ENCODE results near the gene MEIS1. TPM values are rescaled to one million over a fixed set of nuclear protein-coding genes. Genes with fewer than 3 reads are reported as not detected.

Gene MEIS1
- total and polyA plus RNA-seq, 2 donors (not counting 1 experiment from before 2014, with no cell fraction given): 48.3 to 139 TPM

DNA sequence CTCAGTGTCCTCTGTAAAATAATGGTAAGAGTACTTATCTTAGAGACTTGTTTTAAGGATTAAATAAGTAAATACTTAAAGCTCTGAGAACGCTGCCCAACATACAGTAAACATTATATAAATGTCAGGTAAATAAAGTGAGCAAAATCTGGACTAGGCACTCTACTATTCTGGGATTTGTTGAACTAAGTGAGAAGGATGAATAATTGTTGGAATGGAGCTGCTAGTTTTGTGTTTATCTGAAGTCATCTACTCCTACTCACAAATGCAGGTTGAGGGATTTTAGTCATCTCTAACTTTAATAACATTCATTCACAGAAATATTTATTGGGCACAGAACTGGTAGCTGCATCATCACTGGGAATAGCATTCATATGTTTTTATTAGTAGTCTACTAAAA is 103.4 kb downstream of the MEIS1 start:
- Histone ChIP-seq H4K20me1 (ENCODE audit: control insufficient read depth, extremely low read depth, insufficient read depth, low read length) (no peaks in the 10 kb centered on the region), H3K4me1 (ENCODE audit: control insufficient read depth, extremely low read depth, insufficient read depth, low read length) (peaks cover 12% of the 10 kb centered on the region), H3K4me3 (replicated peaks in 1 of 4; ENCODE audit: control extremely low read depth in 1 of 4, insufficient read depth in 1 of 4, low read depth in 3 of 4, low read length in 4 of 4) (no peak overlapping the region), H3K79me2 (ENCODE audit: control insufficient read depth, insufficient read depth, low read length) (peaks cover 41% of the 10 kb centered on the region), H3K9me3 (ENCODE audit: control insufficient read depth, insufficient read depth, low read depth, low read length) (no peaks in the 10 kb centered on the region), H3K9ac (ENCODE audit: insufficient read depth, low read length) (no peak overlapping the region), H3K4me2 (ENCODE audit: extremely low read depth, insufficient read depth, low read length) (no peak overlapping the region), H3K36me3 (ENCODE audit: control insufficient read depth, insufficient read depth, low read length) (peaks cover under 1% of the 10 kb centered on the region), H3K27me3 (ENCODE audit: control insufficient read depth, insufficient read depth, low read length) (no peaks in the 10 kb centered on the region), H3K27ac (ENCODE audit: insufficient read depth, low read length) (no peak overlapping the region), H2AFZ (ENCODE audit: low read length) (no peak overlapping the region)
- no peak for TF ChIP-seq EZH2 (IDR thresholded peaks at IDR 0.05; ENCODE audit: low read length, missing control alignments)
- no peak for TF ChIP-seq CTCF (conservative IDR thresholded peaks at IDR 0.05 in 1 of 2, IDR thresholded peaks at IDR 0.05 in 1 of 2; ENCODE audit: low read depth in 1 of 2, low read length in 2 of 2)
- DNase-seq (ENCODE audit: low read depth in 2 of 2): peak in 1 of 2 donors; percentile 71

GRCh38 chr2:66539452-66539851 is 104.5 kb downstream of the MEIS1 start:
- Histone ChIP-seq H3K36me3 (ENCODE audit: control insufficient read depth, insufficient read depth, low read length) (peaks cover 2% of the 10 kb centered on the region), H4K20me1 (ENCODE audit: control insufficient read depth, extremely low read depth, insufficient read depth, low read length) (no peaks in the 10 kb centered on the region), H3K9me3 (ENCODE audit: control insufficient read depth, insufficient read depth, low read depth, low read length) (no peaks in the 10 kb centered on the region), H3K4me3 (replicated peaks in 1 of 4; ENCODE audit: control extremely low read depth in 1 of 4, insufficient read depth in 1 of 4, low read depth in 3 of 4, low read length in 4 of 4) (no peak overlapping the region), H3K4me2 (ENCODE audit: extremely low read depth, insufficient read depth, low read length) (peak overlapping the region; percentile 16), H3K79me2 (ENCODE audit: control insufficient read depth, insufficient read depth, low read length) (peaks cover 46% of the 10 kb centered on the region), H3K27me3 (ENCODE audit: control insufficient read depth, insufficient read depth, low read length) (no peaks in the 10 kb centered on the region), H3K27ac (ENCODE audit: insufficient read depth, low read length) (peak overlapping the region; percentile 35), H3K4me1 (ENCODE audit: control insufficient read depth, extremely low read depth, insufficient read depth, low read length) (peaks cover 12% of the 10 kb centered on the region), H3K9ac (ENCODE audit: insufficient read depth, low read length) (no peak overlapping the region), H2AFZ (ENCODE audit: low read length) (no peak overlapping the region)
- peak; percentile 82 to 96 for DNase-seq (ENCODE audit: low read depth in 2 of 2)
- TF ChIP-seq CTCF (conservative IDR thresholded peaks at IDR 0.05 in 1 of 2, IDR thresholded peaks at IDR 0.05 in 1 of 2; ENCODE audit: low read depth in 1 of 2, low read length in 2 of 2) (no peak), EZH2 (IDR thresholded peaks at IDR 0.05; ENCODE audit: low read length, missing control alignments) (no peak)

DNA sequence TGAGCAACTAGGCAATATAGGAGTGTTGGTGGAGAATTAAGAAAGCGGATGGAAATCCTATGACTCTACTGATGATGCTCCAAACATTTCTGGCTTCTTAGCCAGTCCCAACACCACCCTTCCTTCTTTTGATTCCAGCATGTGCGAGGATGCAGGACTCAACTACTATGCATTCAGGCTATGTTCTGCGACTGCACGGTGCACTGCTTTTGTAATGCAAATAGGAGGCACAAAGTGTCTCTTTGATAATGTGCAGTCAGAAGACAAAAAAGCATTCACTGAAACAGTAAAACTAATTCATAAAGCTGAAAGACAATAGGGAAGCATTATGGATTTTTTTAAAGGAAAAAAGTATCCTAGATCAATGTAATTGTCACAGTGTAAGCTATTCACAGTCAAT is 106.7 kb downstream of the MEIS1 start:
- no peak for TF ChIP-seq CTCF (conservative IDR thresholded peaks at IDR 0.05 in 1 of 2, IDR thresholded peaks at IDR 0.05 in 1 of 2; ENCODE audit: low read depth in 1 of 2, low read length in 2 of 2)
- TF ChIP-seq EZH2 (IDR thresholded peaks at IDR 0.05; ENCODE audit: low read length, missing control alignments): no peak
- Histone ChIP-seq H2AFZ (ENCODE audit: low read length) (no peak overlapping the region), H4K20me1 (ENCODE audit: control insufficient read depth, extremely low read depth, insufficient read depth, low read length) (peaks cover 2% of the 10 kb centered on the region), H3K4me3 (replicated peaks in 1 of 4; ENCODE audit: control extremely low read depth in 1 of 4, insufficient read depth in 1 of 4, low read depth in 3 of 4, low read length in 4 of 4) (no peak overlapping the region), H3K9me3 (ENCODE audit: control insufficient read depth, insufficient read depth, low read depth, low read length) (no peaks in the 10 kb centered on the region), H3K9ac (ENCODE audit: insufficient read depth, low read length) (no peak overlapping the region), H3K27me3 (ENCODE audit: control insufficient read depth, insufficient read depth, low read length) (no peaks in the 10 kb centered on the region), H3K79me2 (ENCODE audit: control insufficient read depth, insufficient read depth, low read length) (peaks cover 57% of the 10 kb centered on the region), H3K4me2 (ENCODE audit: extremely low read depth, insufficient read depth, low read length) (no peak overlapping the region), H3K36me3 (ENCODE audit: control insufficient read depth, insufficient read depth, low read length) (peaks cover 2% of the 10 kb centered on the region), H3K4me1 (ENCODE audit: control insufficient read depth, extremely low read depth, insufficient read depth, low read length) (peaks cover 15% of the 10 kb centered on the region), H3K27ac (ENCODE audit: insufficient read depth, low read length) (no peak overlapping the region)
- no peak for DNase-seq (ENCODE audit: low read depth in 2 of 2)
